Brain pericyte (primary cell): Measurements from ENCODE around the gene PEF1.

Experiments used
- DNase-seq: peaks from one replicate; pipeline ENCODE4 v3.0.0-alpha.2; 2012; ENCODE audit warnings: low read depth, low spot score

Gene PEF1

GRCh38 chr1:31627930-31628559, 16.6 kb downstream of the PEF1 start:
- no peak for DNase-seq

- no peak for DNase-seq
Observed at GRCh38 chr1:31627301-31627929, 17.3 kb downstream of the PEF1 start.

- no peak for DNase-seq
Observed at GRCh38 chr1:31626223-31627207, 18.2 kb downstream of the PEF1 start.

- DNase-seq = no peak
Observed at GRCh38 chr1:31625561-31626222, 19.0 kb downstream of the PEF1 start.

DNA sequence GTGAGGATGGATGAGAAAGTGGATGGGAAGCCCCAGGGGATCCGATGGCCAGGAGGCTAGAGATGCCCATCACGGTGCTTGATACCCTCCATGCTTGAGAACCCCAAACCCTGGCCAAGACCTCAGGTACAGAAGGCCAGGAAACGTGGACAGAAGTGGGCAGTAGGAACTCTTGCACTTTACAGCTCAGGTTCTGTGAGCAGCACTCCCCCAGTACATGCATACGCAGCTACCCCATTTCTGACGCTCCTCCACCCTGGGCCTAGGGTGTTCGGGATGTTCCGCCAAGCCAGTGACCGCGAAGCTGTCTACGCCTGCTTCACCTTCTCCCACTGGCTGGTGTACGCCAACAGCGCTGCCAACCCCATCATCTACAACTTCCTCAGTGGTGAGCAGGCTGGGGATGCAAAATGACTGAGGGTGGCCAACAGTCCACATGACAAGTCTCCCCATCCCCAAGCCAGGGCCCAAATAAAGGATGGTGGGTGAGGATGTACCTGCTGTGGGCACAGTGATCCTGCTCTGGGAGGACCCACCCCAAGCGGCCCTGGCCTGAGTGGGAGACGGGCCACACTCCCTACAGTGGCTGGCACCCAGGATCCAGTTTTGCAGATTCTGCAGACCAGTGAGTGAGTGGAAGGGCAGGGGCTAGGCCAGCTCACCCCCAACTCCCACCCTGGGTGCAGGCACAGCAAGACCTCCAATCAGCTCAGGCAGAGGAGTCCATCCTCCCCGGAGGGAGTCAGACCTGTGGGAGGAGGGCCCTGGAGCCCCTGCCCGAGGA, 19.8 kb downstream of the PEF1 start:
- DNase-seq = no peak

- DNase-seq = no peak
Observed at GRCh38 chr1:31624309-31624708, 20.4 kb downstream of the PEF1 start.

DNA sequence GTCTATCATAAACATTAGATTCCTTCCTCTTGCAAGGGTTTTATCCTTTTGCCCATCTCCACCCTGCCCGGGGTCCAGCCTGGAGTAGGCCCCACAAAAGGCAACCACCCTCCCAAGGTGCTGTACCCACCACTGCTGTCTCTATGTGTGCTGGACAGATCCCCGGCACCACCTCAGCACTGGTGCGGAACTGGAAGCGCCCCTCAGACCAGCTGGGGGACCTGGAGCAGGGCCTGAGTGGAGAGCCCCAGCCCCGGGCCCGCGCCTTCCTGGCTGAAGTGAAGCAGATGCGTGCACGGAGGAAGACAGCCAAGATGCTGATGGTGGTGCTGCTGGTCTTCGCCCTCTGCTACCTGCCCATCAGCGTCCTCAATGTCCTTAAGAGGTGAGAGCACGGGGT, 21.3 kb downstream of the PEF1 start:
- no peak for DNase-seq

GRCh38 chr1:31621847-31622730, 22.6 kb downstream of the PEF1 start:
- no peak for DNase-seq

GRCh38 chr1:31621498-31621820, 23.2 kb downstream of the PEF1 start:
- no peak for DNase-seq

GRCh38 chr1:31620631-31621497, 23.8 kb downstream of the PEF1 start:
- DNase-seq = no peak

DNA sequence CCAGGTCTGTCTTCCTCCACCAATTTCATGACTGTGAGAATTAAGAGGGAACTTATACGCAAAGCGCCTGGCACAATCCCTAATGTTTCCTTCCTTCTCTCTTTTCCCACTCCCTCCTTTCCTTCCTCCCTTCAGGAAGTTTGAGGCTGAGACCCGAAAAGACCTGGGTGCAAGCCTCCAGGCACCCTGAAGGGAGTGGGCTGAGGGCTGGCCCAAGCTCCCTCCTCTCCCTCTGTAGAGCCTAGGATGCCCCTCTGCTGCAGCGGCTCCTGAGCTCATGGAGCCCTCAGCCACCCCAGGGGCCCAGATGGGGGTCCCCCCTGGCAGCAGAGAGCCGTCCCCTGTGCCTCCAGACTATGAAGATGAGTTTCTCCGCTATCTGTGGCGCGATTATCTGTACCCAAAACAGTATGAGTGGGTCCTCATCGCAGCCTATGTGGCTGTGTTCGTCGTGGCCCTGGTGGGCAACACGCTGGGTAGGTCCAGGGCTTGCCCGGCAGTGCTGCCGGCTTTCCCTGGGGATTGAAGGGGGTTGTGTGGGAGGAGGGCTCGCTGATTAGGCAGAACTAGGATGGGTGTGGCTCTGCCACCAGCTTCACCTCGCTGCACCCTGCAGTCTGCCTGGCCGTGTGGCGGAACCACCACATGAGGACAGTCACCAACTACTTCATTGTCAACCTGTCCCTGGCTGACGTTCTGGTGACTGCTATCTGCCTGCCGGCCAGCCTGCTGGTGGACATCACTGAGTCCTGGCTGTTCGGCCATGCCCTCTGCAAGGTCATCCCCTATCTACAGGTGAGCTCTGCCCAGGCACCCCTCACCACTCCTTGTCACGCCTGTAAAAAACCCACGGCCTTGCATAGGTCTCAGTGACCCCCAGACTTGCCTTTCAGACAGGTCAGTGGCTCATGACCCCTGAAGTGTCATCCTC, 25.5 kb downstream of the PEF1 start:
- no peak for DNase-seq

GRCh38 chr1:31617916-31618746, 26.5 kb downstream of the PEF1 start:
- no peak for DNase-seq

GRCh38 chr1:31617218-31617915, 27.3 kb downstream of the PEF1 start, which contains the start of gene HCRTR1:
HCRTR1 (plus strand) TSS chr1:31617689; CDS start chr1:31619193, 1,504 bp downstream.
- no peak for DNase-seq

DNA sequence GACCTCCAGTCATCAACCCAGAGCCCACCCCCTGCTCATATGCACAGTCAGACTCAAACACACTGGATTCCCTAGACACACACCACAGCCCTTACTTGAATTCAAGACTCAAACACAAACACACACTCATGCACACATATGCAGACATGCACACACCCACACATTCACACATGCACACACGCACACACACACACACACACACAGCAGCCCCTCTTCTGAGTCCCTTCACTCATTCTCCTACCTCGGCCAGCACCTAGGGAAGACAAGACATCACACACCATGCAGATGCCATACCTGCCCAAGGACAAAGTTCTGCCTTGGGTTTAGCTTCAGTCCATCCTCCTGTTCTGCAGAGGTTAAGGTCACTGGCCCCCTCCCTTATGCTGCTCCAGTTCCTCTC, 28.7 kb downstream of the PEF1 start:
- no peak for DNase-seq

DNA sequence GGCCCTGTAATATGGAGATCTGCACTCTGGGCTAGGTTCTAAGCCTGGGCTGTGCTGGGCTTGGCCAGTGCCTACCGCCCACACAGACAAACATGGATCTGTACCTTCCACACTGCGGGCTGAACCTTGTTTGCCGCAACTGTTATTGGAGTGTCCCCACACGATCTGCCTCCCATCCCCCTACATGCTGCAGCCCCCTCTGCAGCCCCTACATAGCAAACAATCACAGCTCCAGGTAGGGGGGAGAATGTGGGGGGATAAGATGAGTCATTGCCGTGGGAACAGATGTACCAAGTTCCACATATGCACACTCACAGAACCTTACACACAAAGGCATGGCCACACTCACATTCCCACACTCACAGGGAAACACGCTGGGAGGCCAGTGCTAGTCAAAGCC, 29.3 kb downstream of the PEF1 start:
- DNase-seq = no peak

DNA sequence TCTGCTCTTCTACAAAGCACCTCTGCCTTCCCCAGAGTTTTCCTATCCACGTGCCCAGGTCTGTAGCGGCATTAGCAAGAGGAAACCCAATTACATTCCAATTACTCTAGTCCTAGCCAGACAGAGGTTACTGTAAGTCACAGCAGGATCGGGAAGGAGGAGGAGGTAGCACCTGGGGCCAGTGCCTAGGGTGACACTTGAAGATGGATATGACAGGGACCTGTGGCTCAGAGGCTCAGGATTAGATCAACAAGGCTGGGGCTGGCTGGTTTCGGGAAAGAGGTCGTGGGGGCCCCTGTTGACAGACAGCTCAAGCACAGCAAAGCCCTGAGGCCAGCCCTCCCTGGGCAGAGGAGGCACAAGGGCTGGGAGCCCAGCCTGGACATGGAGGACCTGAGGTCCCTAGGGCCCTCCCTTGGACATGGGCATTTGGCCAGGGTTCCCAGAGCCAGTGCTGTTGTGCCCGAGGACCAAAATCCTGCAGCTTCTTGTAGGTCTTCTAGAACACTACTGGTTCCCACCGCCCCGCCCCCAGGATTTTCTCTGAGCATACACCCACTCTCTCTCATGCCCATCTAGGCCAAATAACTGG, 30.2 kb downstream of the PEF1 start:
- no peak for DNase-seq
